Stimulated activated CD4-positive, alpha-beta T cell treated with anti-CD3 and anti-CD28 coated beads, Interleukin-12 subunit alpha, Interleukin-12 subunit beta, amount 100 ng/mL, for 48 hours (primary cell): ENCODE data around the gene ZNF232.
"Not testable (repeated sequence)": the region's sequence is repeated elsewhere in the genome, so short reads cannot be mapped to it uniquely, and the experiment has no call there.

Experiments
- DNase-seq, 3 donors: peaks; one replicate each; pipeline ENCODE4 v3.0.0-alpha.2; 2020; ENCODE audit warnings: low read depth in 2 of 3, low spot score in 1 of 3

Gene ZNF232

GRCh38 chr17:5111402-5112204, at the start of gene ZNF232:
Gene ZNF232 (minus strand): TSS chr17:5111878. CDS start chr17:5111822, 56 bp downstream.
- peak; percentile 84 to 96 (median 88) for DNase-seq

- DNase-seq: not testable (repeated sequence)
These were observed 49.0 kb upstream of the ZNF232 start for GRCh38 chr17:5160702-5161101.

DNA sequence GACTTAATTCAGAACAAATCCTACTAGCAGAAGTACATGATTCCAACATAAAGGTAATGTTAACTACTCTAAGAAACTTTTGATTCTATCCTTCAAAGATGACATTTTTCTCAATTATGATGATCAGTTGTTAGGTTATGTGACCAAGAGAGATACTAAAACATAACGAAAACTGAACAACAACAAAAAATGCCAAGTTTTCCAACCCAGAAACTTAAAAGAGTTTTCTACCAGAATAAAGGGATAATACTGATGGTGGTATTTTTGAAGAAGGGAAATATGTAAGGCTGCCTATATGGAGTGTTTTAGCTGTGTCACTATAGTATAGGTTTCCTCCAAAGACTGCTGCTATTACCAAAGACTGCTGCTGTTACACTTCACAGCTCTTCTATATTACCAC, 34.4 kb upstream of the ZNF232 start:
- DNase-seq: not testable (repeated sequence)

- DNase-seq: not testable (repeated sequence)
These were observed 31.2 kb upstream of the ZNF232 start for GRCh38 chr17:5142877-5143276.

DNA sequence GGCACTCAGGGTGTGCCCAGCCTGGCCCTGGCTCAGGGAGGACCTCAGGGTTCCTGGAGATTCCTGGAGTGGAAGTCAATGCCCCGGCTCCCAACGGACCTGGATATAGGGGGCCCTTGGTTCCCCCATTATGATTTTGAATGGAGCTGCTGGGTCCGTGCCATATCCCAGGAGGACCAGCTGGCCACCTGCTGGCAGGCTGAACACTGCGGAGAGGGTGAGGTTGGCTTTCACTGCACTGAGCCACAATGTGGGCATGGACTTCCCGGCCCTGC, 27.7 kb upstream of the ZNF232 start:
- DNase-seq: no peak

DNA sequence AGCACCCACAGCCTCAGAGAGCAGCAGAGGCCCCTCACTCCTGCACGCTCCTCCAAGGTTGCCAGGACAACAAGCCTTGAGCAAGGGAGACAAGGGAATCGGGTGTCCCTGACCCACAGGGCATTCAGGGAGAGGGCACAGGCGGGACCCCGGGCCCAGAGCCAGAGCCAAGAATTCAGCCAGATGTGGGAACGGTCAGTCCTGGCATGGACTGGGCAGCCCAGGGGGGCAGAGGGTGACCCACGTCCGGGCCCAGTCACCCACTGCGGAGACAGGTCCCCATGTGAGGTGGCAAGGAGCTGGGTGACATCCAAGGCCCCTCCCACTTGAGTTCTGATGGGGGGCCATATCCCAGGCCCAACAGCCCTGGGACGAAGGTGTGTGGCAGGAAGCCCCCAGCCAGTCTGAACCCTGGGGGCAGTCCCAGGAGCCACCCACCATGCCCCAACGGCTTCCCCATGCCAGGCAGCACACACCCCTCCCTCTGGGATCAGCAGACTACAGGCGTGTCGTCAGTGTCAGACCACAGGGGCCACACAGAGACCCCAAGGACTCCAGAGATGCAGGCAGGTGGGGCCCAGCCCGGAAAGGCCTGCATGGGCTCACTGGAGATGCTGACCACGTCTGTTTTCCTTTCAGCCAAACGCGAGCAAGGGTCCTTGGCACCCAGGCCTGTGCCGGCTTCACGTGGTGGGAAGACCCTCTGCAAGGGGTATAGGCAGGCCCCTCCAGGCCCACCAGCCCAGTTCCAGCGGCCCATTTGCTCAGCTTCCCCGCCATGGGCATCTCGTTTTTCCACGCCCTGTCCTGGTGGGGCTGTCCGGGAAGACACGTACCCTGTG, 27.2 kb upstream of the ZNF232 start:
- DNase-seq: no peak

DNA sequence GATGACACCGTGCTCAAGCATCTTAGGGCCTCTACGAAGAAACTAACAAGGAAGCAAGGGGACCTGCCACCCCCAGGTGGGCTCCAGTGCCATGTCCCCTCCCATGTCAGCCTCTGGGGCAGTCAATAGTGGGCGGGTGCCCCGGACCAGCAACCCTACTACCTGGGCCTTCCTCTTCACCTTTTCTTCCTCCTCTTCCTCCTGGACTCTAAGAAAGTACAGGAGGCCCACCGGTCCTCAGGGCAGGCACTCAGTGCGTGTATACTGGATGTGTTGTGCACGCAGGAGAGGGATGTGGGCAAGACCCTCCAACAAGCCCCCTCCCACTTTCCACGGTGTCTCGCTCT, 26.5 kb upstream of the ZNF232 start:
- DNase-seq: not testable (repeated sequence)

- not testable (repeated sequence) for DNase-seq
These were observed 26.0 kb upstream of the ZNF232 start for GRCh38 chr17:5137511-5138197.

GRCh38 chr17:5136580-5137412, 25.1 kb upstream of the ZNF232 start:
- not testable (repeated sequence) for DNase-seq

DNA sequence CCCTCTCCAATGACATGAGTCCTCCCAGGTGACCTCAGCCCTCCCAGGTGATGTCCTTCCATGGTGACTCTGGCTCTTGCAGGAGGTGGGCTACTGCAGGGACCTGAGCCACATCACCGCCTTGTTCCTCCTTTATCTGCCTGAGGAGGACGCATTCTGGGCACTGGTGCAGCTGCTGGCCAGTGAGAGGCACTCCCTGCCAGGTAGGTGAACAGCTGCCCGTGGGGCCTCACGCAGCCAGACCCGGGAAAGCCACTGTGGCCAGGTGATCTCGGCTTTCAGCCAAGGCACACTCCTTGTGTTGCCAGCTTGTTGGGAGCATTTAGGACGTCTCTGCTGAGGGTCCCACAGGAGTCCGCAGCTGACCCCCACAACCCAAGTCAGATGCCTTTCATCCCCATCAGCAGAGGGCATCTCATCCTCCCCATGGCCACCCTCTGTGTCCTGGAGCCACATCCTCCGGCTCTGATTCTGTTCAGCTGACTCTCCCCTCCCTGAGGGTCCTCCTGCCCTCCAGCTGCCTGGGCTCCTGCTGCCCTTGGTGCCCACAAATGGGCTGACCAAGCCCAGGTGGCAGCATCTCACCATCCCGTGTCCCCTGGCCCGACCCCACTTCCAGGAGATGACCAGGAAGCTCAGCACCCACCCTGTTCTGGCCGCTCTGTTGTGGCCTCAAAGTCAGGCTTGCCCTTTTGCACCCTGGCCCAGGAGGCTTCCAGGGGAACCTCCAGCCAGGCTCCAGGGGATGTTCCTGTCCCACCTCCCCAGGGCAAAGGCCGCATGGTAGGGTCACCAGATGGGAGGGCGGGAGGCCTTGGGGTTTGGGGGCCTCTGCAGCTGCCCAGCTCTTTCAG, 24.3 kb upstream of the ZNF232 start:
- no peak for DNase-seq

GRCh38 chr17:5135131-5135712, 23.5 kb upstream of the ZNF232 start:
- DNase-seq: not testable (repeated sequence)

DNA sequence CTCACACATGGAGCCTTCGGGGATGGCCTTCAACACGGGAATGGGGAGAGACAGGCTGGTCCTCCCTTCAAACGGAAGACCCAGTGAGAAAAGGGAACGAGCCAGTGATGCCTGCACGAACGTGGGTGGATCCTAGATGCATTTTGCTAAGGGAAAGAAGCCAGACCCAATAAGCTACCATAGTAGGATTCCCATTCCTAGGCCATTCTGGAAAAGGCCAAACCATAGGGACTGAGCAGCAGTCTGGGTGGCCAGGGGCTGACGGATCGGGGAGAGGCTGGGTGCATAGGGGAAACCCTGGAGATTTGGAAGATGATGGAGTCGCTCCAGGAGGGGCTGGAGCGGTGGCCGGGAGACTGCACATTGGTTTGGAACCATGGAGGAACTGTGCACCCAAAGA, 22.9 kb upstream of the ZNF232 start:
- DNase-seq: not testable (repeated sequence)

DNA sequence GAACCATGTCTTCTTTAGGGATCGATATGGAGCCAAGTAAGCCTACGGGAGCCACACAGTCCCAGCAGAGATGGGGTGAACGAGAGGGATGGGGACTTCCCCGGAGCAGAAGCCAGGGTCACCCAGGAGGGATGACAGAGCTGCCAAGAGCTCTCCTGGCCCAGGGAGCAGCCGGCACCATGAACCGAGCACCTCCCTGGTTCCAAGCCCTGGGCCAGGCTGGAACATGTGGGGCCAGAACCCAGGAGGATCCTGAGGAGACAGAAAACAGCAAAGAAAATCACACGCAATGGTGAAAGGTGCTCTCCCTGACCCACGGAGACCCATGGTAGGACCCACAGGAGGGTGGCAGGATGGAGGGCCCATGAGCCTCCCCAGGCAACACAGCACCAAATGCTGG, 22.3 kb upstream of the ZNF232 start:
- not testable (repeated sequence) for DNase-seq

DNA sequence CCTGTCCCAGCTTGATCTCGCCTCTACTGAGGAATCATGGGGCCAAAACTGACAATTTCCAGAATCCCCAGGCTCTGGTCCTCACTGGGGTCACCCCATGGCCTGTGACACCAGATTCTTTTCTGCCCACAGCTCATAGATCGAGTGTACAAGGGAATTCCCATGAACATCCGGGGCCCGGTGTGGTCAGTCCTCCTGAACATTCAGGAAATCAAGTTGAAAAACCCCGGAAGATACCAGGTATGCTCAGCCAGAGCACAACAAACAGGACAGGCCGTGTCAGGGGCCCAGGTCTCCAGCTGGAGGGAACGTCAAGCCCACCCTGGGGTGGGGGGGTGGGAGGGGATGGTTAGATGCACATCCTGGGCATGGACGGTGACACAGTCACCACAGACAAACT, 21.6 kb upstream of the ZNF232 start:
- DNase-seq: no peak

DNA sequence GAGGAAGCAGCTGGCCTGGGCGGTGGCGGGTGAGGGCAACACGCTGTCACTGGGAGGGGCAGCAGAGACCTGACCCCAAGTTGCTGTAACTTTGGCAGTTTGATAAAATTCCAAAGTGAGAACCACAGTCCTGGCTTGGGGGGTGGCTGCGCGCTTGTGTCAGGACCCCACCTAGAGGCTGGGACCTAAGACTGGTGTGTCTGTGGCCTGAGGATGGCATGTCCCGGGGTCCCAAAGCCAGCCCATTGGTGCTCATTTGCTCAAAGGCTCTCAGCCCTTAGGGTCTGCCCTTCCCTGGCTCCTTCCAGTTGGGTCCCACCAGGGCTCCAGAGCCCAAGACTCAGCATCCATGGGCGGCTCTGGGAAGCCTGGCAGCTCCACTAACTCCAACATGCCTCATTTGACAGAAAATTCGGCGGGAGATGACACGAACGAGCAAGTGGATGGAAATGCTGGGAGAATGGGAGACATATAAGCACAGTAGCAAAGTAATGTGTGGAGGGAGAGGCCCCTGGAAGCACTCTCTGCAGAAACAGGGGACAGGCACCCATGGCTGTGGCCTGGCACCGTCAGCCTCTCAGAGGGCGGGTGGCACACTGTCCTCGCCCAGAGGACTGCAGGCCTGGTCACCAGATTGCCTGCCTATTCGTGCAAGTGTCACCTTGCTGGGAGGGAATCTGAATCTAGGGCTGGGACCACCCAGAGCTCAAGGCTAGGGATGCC, 21.0 kb upstream of the ZNF232 start:
- not testable (repeated sequence) for DNase-seq

GRCh38 chr17:5131799-5132502, 20.3 kb upstream of the ZNF232 start:
- not testable (repeated sequence) for DNase-seq

DNA sequence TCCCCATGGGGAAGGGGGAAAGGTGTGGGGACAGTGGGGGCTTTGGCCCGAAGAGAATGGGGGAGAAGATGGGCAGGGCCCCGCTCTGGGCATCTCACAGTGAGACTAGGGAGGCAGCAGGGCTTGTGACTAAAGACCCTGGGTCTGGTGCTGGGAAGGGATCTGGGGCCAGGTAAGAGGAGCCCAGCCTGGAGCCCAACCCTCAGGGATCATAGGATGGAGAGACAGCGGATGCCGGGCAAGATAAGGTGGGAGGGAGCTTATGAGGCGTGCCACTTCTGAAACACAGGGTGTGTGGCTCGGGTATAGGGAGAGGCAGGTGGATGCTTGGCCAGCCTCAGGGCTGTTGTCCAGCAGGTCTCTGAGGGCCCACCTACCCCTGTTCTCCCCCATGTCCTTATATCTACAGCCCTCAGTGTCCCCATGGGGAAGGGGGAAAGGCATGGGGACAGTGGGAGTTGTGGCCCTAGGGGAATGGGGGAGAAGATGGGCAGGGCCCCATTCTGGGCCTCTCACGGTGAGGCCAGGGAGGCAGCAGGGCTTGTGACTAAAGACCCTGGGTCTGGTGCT, 19.6 kb upstream of the ZNF232 start:
- no peak for DNase-seq

DNA sequence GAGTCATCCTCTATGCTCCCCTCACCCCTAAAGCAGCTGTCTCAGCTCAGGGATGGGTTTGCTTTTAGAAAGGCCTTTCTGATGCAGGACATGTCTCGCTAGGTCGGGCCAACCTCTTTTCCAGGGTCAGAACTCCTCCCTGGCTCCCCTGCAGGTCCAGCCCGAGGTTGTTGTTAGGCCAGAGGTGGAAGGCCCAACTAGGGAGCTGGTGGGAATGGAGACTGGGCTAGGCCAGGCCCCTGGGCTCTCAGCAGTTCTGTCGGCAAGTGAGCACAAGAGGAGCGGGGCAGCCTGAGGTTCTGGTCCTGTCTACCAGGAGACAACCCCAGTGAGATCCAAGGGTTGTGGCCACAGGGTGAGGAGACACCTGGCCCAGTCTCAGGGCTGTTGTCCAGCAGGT, 19.0 kb upstream of the ZNF232 start:
- not testable (repeated sequence) for DNase-seq
